SK-N-SH (cell line): ENCODE measurements around the gene PEF1. TPM values are rescaled to one million over a fixed set of nuclear protein-coding genes. Genes with fewer than 3 reads are reported as not detected.

Experiments used
- CTCF ChIA-PET: fragments of 300-600, 350-600 bp; formaldehyde crosslinking; extraction: SDS; loops from one replicate; lab custom pipeline; 2021; lab: Yijun Ruan, JAX
- POLR2A ChIA-PET: fragments of 350-600 bp; sonication (Branson Sonifier 250); formaldehyde crosslinking; extraction: SDS; loops from one replicate; lab custom pipeline; 2020; ENCODE audit warnings: antibody characterized with exemption, inconsistent platforms; lab: Yijun Ruan, JAX
- DNase-seq: peaks from one replicate; pipeline ENCODE4 v3.0.0; 2012
- H2AFZ ChIP-seq: fragments of 200-600 bp; sonication (generic); 2 replicates; pipeline ENCODE4 v1.8.1; 2016; ENCODE audit warnings: antibody characterized with exemption, mild to moderate bottlenecking, low read depth
- H3F3A ChIP-seq: fragments of 200-600 bp; sonication (generic); replicated peaks from 2 replicates; pipeline ENCODE3; 2016; ENCODE audit warnings: antibody characterized with exemption, mild to moderate bottlenecking; ENCODE audit not compliant: insufficient read depth
- H3K27ac ChIP-seq, 2 experiments: fragments of 200-500 bp in 1 of 2; fragments of 200-600 bp in 1 of 2; sonication (Bioruptor generic) in 1 of 2; sonication (generic), shearing (Covaris generic) in 1 of 2; 2 replicates each; pipeline versions ENCODE4 v1.5.1 to v1.6.1; 2014 to 2016; ENCODE audit warnings: low read depth in 2 of 2, inconsistent platforms in 1 of 2, low read length in 1 of 2, mild to moderate bottlenecking in 1 of 2, mixed read lengths in 1 of 2
- H3K27me3 ChIP-seq: fragments of 200-600 bp; sonication (generic), shearing (Covaris generic); 2 replicates; pipeline ENCODE4 v1.6.1; 2016; ENCODE audit warnings: mixed run types; ENCODE audit not compliant: insufficient read depth
- H3K36me3 ChIP-seq, 2 experiments: fragments of 200-500 bp in 1 of 2; fragments of 200-600 bp in 1 of 2; sonication (Bioruptor generic) in 1 of 2; sonication (generic) in 1 of 2; replicated peaks in 1 of 2; 2 replicates each; pipeline versions ENCODE3 to v1.5.1; 2014 to 2016; ENCODE audit warnings: low read length in 1 of 2, mild to moderate bottlenecking in 1 of 2; ENCODE audit not compliant: insufficient read depth in 2 of 2, control insufficient read depth in 1 of 2
- H3K4me1 ChIP-seq, 2 experiments: fragments of 200-500 bp in 1 of 2; fragments of 200-600 bp in 1 of 2; sonication (Bioruptor generic) in 1 of 2; sonication (generic), shearing (Covaris generic) in 1 of 2; 2 replicates each; pipeline versions ENCODE4 v1.5.1 to v1.6.1; 2014 to 2016; ENCODE audit warnings: low read depth in 1 of 2, low read length in 1 of 2, mixed run types in 1 of 2; ENCODE audit not compliant: insufficient read depth in 2 of 2, control insufficient read depth in 1 of 2
- H3K4me2 ChIP-seq: fragments of 200-600 bp; sonication (generic), shearing (Covaris generic); 2 replicates; pipeline ENCODE4 v1.6.1; 2017; ENCODE audit warnings: mixed run types
- H3K4me3 ChIP-seq, 2 experiments: fragments of 200-500 bp in 1 of 2; fragments of 200-600 bp in 1 of 2; sonication (Bioruptor generic) in 1 of 2; sonication (generic), shearing (Covaris generic) in 1 of 2; 2 replicates each; pipeline versions ENCODE4 v1.5.1 to v1.8.1; 2014 to 2016; ENCODE audit warnings: low read depth in 2 of 2, inconsistent platforms in 1 of 2, low read length in 1 of 2, mild to moderate bottlenecking in 1 of 2, mixed read lengths in 1 of 2, moderate library complexity in 1 of 2
- H3K79me2 ChIP-seq: fragments of 200-600 bp; sonication (generic); 2 replicates; pipeline ENCODE4 v1.8.1; 2017; ENCODE audit warnings: mild to moderate bottlenecking; ENCODE audit not compliant: insufficient read depth
- H3K9ac ChIP-seq: fragments of 200-600 bp; sonication (generic); 2 replicates; pipeline ENCODE4 v1.6.1; 2017; ENCODE audit warnings: mixed run types
- H3K9me2 ChIP-seq: fragments of 200-600 bp; sonication (generic); 2 replicates; pipeline ENCODE4 v1.6.1; 2017; ENCODE audit warnings: mixed run types
- H3K9me3 ChIP-seq: fragments of 200-600 bp; sonication (generic); 2 replicates; pipeline ENCODE4 v1.6.1; 2017; ENCODE audit warnings: mixed run types, mild to moderate bottlenecking, moderate library complexity
- H4K20me1 ChIP-seq: fragments of 200-600 bp; sonication (generic); 2 replicates; pipeline ENCODE4 v1.6.1; 2017; ENCODE audit warnings: mild to moderate bottlenecking, mixed run types; ENCODE audit not compliant: insufficient read depth
- CHD2 ChIP-seq: fragments of 150-350 bp; IDR thresholded peaks from 2 replicates; pipeline ENCODE4 v1.6.1; 2018; ENCODE audit warnings: low read length; ENCODE audit not compliant: partially characterized antibody
- CTCF ChIP-seq: fragments of 200-600 bp; sonication (generic); IDR thresholded peaks from 2 replicates; pipeline ENCODE4 v1.6.1; 2017; ENCODE audit warnings: antibody characterized with exemption, mild to moderate bottlenecking, moderate library complexity
- ELF1 ChIP-seq: IDR thresholded peaks from 2 replicates; pipeline ENCODE4 v1.4.0; 2012
- EP300 ChIP-seq, 2 experiments: IDR thresholded peaks; 2 replicates each; pipeline versions ENCODE4 v1.4.0 to v1.6.1; 2012; ENCODE audit warnings: borderline replicate concordance in 1 of 2, low read depth in 1 of 2, low read length in 1 of 2
- EZH2phosphoT487 ChIP-seq: fragments of 200-600 bp; sonication (generic); IDR thresholded peaks from 2 replicates; pipeline ENCODE4 v1.6.1; 2017; ENCODE audit warnings: low read depth, mixed run types, mild to moderate bottlenecking, antibody characterized with exemption, moderate library complexity, borderline replicate concordance
- FOSL2 ChIP-seq: IDR thresholded peaks from 2 replicates; pipeline ENCODE4 v1.4.0; 2012; ENCODE audit warnings: low read depth, mild to moderate bottlenecking, moderate library complexity, borderline replicate concordance
- FOXJ3 ChIP-seq: sonication (generic); formaldehyde crosslinking; IDR thresholded peaks from 2 replicates; pipeline ENCODE4 v1.5.1; 2020; ENCODE audit warnings: mild to moderate bottlenecking, missing genetic modification reagents
- GABPA ChIP-seq: IDR thresholded peaks from 2 replicates; pipeline ENCODE4 v1.4.0; 2012; ENCODE audit warnings: low read depth, mild to moderate bottlenecking
- JUND ChIP-seq: IDR thresholded peaks from 2 replicates; pipeline ENCODE4 v1.4.0; 2012
- MAX ChIP-seq: IDR thresholded peaks from 2 replicates; pipeline ENCODE4 v1.4.0; 2012; ENCODE audit warnings: low read depth
- NFIC ChIP-seq: IDR thresholded peaks from 2 replicates; pipeline ENCODE4 v1.4.0; 2012; ENCODE audit warnings: borderline replicate concordance
- NRF1 ChIP-seq: IDR thresholded peaks from 2 replicates; pipeline ENCODE4 v1.6.1; 2012; ENCODE audit warnings: low read depth, mild to moderate bottlenecking, low read length
- RCOR1 ChIP-seq: fragments of 150-350 bp; IDR thresholded peaks from 2 replicates; pipeline ENCODE4 v1.6.1; 2017; ENCODE audit warnings: antibody characterized with exemption, low read length
- REST ChIP-seq: IDR thresholded peaks from 2 replicates; pipeline ENCODE4 v1.6.1; 2012; ENCODE audit warnings: mild to moderate bottlenecking, low read depth, low read length, moderate library complexity
- RFX5 ChIP-seq: IDR thresholded peaks from 2 replicates; pipeline ENCODE4 v1.6.1; 2012; ENCODE audit warnings: mild to moderate bottlenecking, improper control_type of control experiment, low read length
- TAF1 ChIP-seq: IDR thresholded peaks from 2 replicates; pipeline ENCODE4 v1.6.1; 2012; ENCODE audit warnings: low read depth, mild to moderate bottlenecking, low read length, moderate library complexity, borderline replicate concordance
- TCF12 ChIP-seq: IDR thresholded peaks from 2 replicates; pipeline ENCODE4 v1.4.0; 2012
- TEAD4 ChIP-seq: IDR thresholded peaks from 2 replicates; pipeline ENCODE4 v1.4.0; 2012; ENCODE audit warnings: mild to moderate bottlenecking, borderline replicate concordance; ENCODE audit not compliant: insufficient read depth
- USF1 ChIP-seq: IDR thresholded peaks from 2 replicates; pipeline ENCODE4 v1.4.0; 2012; ENCODE audit warnings: low read depth, borderline replicate concordance
- YY1 ChIP-seq: IDR thresholded peaks from 2 replicates; pipeline ENCODE4 v1.4.0; 2012; ENCODE audit warnings: low read depth, mild to moderate bottlenecking
- ZBTB33 ChIP-seq: IDR thresholded peaks from 2 replicates; pipeline ENCODE4 v1.4.0; 2012; ENCODE audit warnings: low read depth, borderline replicate concordance
- WGBS: methylation state at CpG from one replicate; pipeline ENCODE4 v1.1.6; 2017; ENCODE audit warnings: low lambda C conversion rate; 5-methylcytosine and 5-hydroxymethylcytosine counted together
- polyA plus RNA-seq, 3 experiments: library from polyadenylated mRNA; depleted of rRNA; stranded (reverse); fragments of >200 nt; gene quantifications; 2 replicates each; pipeline ENCODE4 v1.2.3, GENCODE V29; 2012

The PEF1 gene
- polyA plus RNA-seq, 1 of the 3 experiments (the other 2 are of a cell fraction): 51.9 TPM

- POLR2A ChIA-PET: interaction anchor here (0.6 kb wide), 1 partner anchor 244 kb away, joined by 8 read pairs; no protein-coding TSS in a partner anchor
- CTCF ChIA-PET: interaction anchor here (1.0 to 2.3 kb wide), 4 partner anchors 11 to 289 kb away, joined by 4 to 8 read pairs (median 4); no protein-coding TSS in a partner anchor
These were observed 30.5 kb upstream of the PEF1 start for GRCh38 chr1:31675161-31675560.

GRCh38 chr1:31674626-31675025 lies 29.9 kb upstream of the PEF1 start:
- Histone ChIP-seq H3K36me3 (no peaks in the 10 kb centered on the region), H4K20me1 (no peaks in the 10 kb centered on the region), H3K79me2 (no peaks in the 10 kb centered on the region), H3K4me1 (peaks cover 8 to 27% of the 10 kb centered on the region in 2 experiments), H3K27me3 (no peaks in the 10 kb centered on the region), H3K4me2 (no peak overlapping the region), H3F3A (no peaks in the 10 kb centered on the region), H3K4me3 (no peak overlapping the region), H3K9me3 (no peaks in the 10 kb centered on the region), H3K9ac (no peak overlapping the region), H2AFZ (no peak overlapping the region), H3K27ac (no peak overlapping the region), H3K9me2 (no peaks in the 10 kb centered on the region)
- 73% methylated on average over 5 of the region's 8 CpGs for WGBS
- DNase-seq: peak; percentile 59
- ChIA-PET POLR2A (interaction anchor here (0.6 kb wide), 1 partner anchor 244 kb away, joined by 8 read pairs; no protein-coding TSS in a partner anchor), CTCF (interaction anchor here (1.0 to 2.3 kb wide), 4 partner anchors 10 to 289 kb away, joined by 4 to 8 read pairs (median 4); no protein-coding TSS in a partner anchor)
- TF ChIP-seq JUND: no peak
- no peak for TF ChIP-seq REST
- no peak for TF ChIP-seq RFX5
- no peak for TF ChIP-seq CTCF
- no peak for TF ChIP-seq YY1
- TF ChIP-seq TEAD4: no peak
- no peak for TF ChIP-seq TAF1
- TF ChIP-seq FOXJ3: no peak
- no peak for TF ChIP-seq USF1
- no peak for TF ChIP-seq MAX
- no peak for TF ChIP-seq RCOR1
- TF ChIP-seq GABPA: no peak
- TF ChIP-seq NRF1: no peak

More at GRCh38 chr1:31675161-31675560, 30.5 kb upstream of the PEF1 start:
- TF ChIP-seq EP300 (IDR thresholded peaks at IDR 0.05; ENCODE audit: borderline replicate concordance in 1 of 2, low read depth in 1 of 2, low read length in 1 of 2) (no peak), ELF1 (no peak), RFX5 (no peak), CHD2 (no peak), TCF12 (no peak), FOSL2 (no peak), ZBTB33 (no peak), NFIC (no peak), EZH2phosphoT487 (no peak)
- Histone ChIP-seq H3K79me2 (no peaks in the 10 kb centered on the region), H3K9ac (no peak overlapping the region), H3K4me2 (no peak overlapping the region), H4K20me1 (no peaks in the 10 kb centered on the region), H3K4me1 (peaks cover 3 to 21% of the 10 kb centered on the region in 2 experiments), H2AFZ (no peak overlapping the region), H3F3A (no peaks in the 10 kb centered on the region), H3K9me3 (no peaks in the 10 kb centered on the region), H3K27ac (no peak overlapping the region), H3K9me2 (no peaks in the 10 kb centered on the region), H3K27me3 (no peaks in the 10 kb centered on the region), H3K36me3 (no peaks in the 10 kb centered on the region), H3K4me3 (no peak overlapping the region)
- no peak for DNase-seq
- 95% methylated on average over 6 of the region's 7 CpGs for WGBS
